Lung (tissue), 12 donors: ENCODE results near the gene PACSIN1. TPM values are rescaled to one million over a fixed set of nuclear protein-coding genes. Genes with fewer than 3 reads are reported as not detected.

Source experiments
- ATAC-seq: fragments of 200-7000 bp; cut with Tn5 transposase; one replicate; pipeline ENCODE4 v1.9.1; 2020; ENCODE audit warnings: moderate number of reproducible peaks; ENCODE audit not compliant: insufficient read depth, low FRiP score
- DNase-seq, 3 donors: peaks; one replicate each; pipeline ENCODE4 v3.0.0-alpha.2; 2013 to 2017
- H3K27ac ChIP-seq, 2 donors: one replicate each; pipeline ENCODE4 v1.5.1; 2013; ENCODE audit warnings: mild to moderate bottlenecking in 2 of 2, moderate library complexity in 2 of 2, control low read depth in 1 of 2, inconsistent platforms in 1 of 2, low read depth in 1 of 2, low read length in 1 of 2
- H3K27me3 ChIP-seq, 3 donors: one replicate each; pipeline ENCODE4 v1.5.1; 2013; ENCODE audit warnings: low read length in 2 of 3; ENCODE audit not compliant: control insufficient read depth in 3 of 3, insufficient read depth in 3 of 3
- H3K36me3 ChIP-seq, 4 donors: one replicate each; pipeline ENCODE4 v1.5.1; 2013; ENCODE audit warnings: low read length in 4 of 4, mild to moderate bottlenecking in 1 of 4, moderate library complexity in 1 of 4; ENCODE audit not compliant: control insufficient read depth in 4 of 4, insufficient read depth in 4 of 4
- H3K4me1 ChIP-seq, 5 donors: one replicate each; pipeline ENCODE4 v1.5.1; 2013; ENCODE audit warnings: low read length in 5 of 5, mild to moderate bottlenecking in 2 of 5, moderate library complexity in 1 of 5; ENCODE audit not compliant: control insufficient read depth in 5 of 5, insufficient read depth in 5 of 5
- H3K4me3 ChIP-seq: one replicate; pipeline ENCODE4 v1.5.1; 2013; ENCODE audit warnings: mild to moderate bottlenecking, control low read depth, moderate library complexity
- H3K9ac ChIP-seq, 2 donors: one replicate each; pipeline ENCODE4 v1.5.1; 2013; ENCODE audit warnings: low read length in 2 of 2, control low read depth in 1 of 2; ENCODE audit not compliant: insufficient read depth in 1 of 2
- H3K9me3 ChIP-seq, 4 donors: one replicate each; pipeline ENCODE4 v1.5.1; 2013; ENCODE audit warnings: low read length in 3 of 4, mild to moderate bottlenecking in 1 of 4, moderate library complexity in 1 of 4; ENCODE audit not compliant: control insufficient read depth in 4 of 4, insufficient read depth in 3 of 4
- CTCF ChIP-seq: IDR thresholded peaks from 2 replicates; pipeline ENCODE4 v1.5.1; 2012; ENCODE audit warnings: mild to moderate bottlenecking; ENCODE audit errors: control extremely low read depth, extremely low read depth
- WGBS, 2 donors: extraction: QIAGEN DNeasy Blood & Tissue Kit; methylation state at CpG; one replicate each; pipeline ENCODE4 v1.1.7; 2013; 5-methylcytosine and 5-hydroxymethylcytosine counted together
- polyA plus RNA-seq, 2 donors: library from polyadenylated mRNA; stranded (reverse); fragments of 200-250 nt; gene quantifications; one replicate each; pipeline ENCODE4 v1.2.1, GENCODE V29; 2013
- total RNA-seq, 2 donors: library from RNA; depleted of rRNA in 1 of 2; stranded (reverse); fragments of >200 nt in 1 of 2; gene quantifications; one replicate each; pipeline ENCODE4 v1.2.1, GENCODE V29; 2014 to 2021
- donor health status: control.
- donor health status: control.
- donor health status: Bipolar disorder and iron deficiency.
- donor health status: healthy.
- donor health status: DM: yes; HTN: yes; CAD: no.

PACSIN1 gene
- total and polyA plus RNA-seq, 4 donors: 0.02 to 0.17 (median 0.12) TPM

GRCh38 chr6:34571388-34571787, 105.5 kb downstream of the PACSIN1 start:
- Histone ChIP-seq H3K9me3 (no peaks in the 10 kb centered on the region), H3K27me3 (peaks cover 0 to 2% (median 0%) of the 10 kb centered on the region in 3 donors), H3K4me1 (peaks cover 0 to 3% (median 0%) of the 10 kb centered on the region in 5 donors), H3K9ac (no peak overlapping the region), H3K4me3 (no peak overlapping the region), H3K36me3 (no peaks in the 10 kb centered on the region), H3K27ac (no peak overlapping the region)
- WGBS, 2 donors: 80 to 95% methylated on average over 9 of the region's 9 CpGs
- DNase-seq (no peak), ATAC-seq (no peak)
- no peak for TF ChIP-seq CTCF

- Histone ChIP-seq H3K9me3 (no peaks in the 10 kb centered on the region), H3K4me1 (peaks cover 0 to 5% (median 0%) of the 10 kb centered on the region in 5 donors), H3K36me3 (no peaks in the 10 kb centered on the region), H3K27me3 (peaks cover 0 to 2% (median 0%) of the 10 kb centered on the region in 3 donors), H3K9ac (no peak overlapping the region), H3K27ac (no peak overlapping the region), H3K4me3 (no peak overlapping the region)
- DNase-seq (no peak), ATAC-seq (no peak)
- no peak for TF ChIP-seq CTCF
- WGBS, 2 donors: 69 to 91% methylated on average over 16 of the region's 16 CpGs
These were observed 106.1 kb downstream of the PACSIN1 start for GRCh38 chr6:34572021-34572420.

- no peak for ATAC-seq
- Histone ChIP-seq H3K9me3 (no peaks in the 10 kb centered on the region), H3K36me3 (no peaks in the 10 kb centered on the region), H3K27ac (no peak overlapping the region), H3K9ac (no peak overlapping the region), H3K4me1 (peaks cover 0 to 5% (median 0%) of the 10 kb centered on the region in 5 donors), H3K27me3 (peaks cover 0 to 2% (median 0%) of the 10 kb centered on the region in 3 donors), H3K4me3 (no peak overlapping the region)
- 83 to 88% methylated on average over 6 of the region's 6 CpGs for WGBS, 2 donors
- TF ChIP-seq CTCF: no peak
- no peak for DNase-seq
These were observed 106.7 kb downstream of the PACSIN1 start for GRCh38 chr6:34572585-34572984.

- no peak for TF ChIP-seq CTCF
- DNase-seq (no peak), ATAC-seq (no peak)
- Histone ChIP-seq H3K36me3 (no peaks in the 10 kb centered on the region), H3K4me1 (peaks cover 0 to 5% (median 0%) of the 10 kb centered on the region in 5 donors), H3K9me3 (no peaks in the 10 kb centered on the region), H3K9ac (no peak overlapping the region), H3K27ac (no peak overlapping the region), H3K4me3 (no peak overlapping the region), H3K27me3 (peaks cover 0 to 2% (median 0%) of the 10 kb centered on the region in 3 donors)
- WGBS, 2 donors: 73 to 74% methylated on average over 8 of the region's 8 CpGs
These were observed 107.8 kb downstream of the PACSIN1 start for GRCh38 chr6:34573567-34574183.
